GM12878 (cell line): Measurements from ENCODE around the gene RAPGEF1. TPM values are rescaled to one million over a fixed set of nuclear protein-coding genes. Genes with fewer than 3 reads are reported as not detected.

Experiments
- ATAC-seq: fragments of 200-7000 bp; cut with Tn5 transposase; 3 replicates; pipeline ENCODE4 v1.9.1; 2020; ENCODE audit warnings: mild to moderate bottlenecking, moderate library complexity
- BruUV-seq: library from RNA; stranded (reverse); fragments of 400-500 nt; replicated peaks from 2 replicates; lab custom pipeline; 2021; lab: Mats Ljungman, UMichigan
- CTCF ChIA-PET: fragments of 300-600 bp; sonication (Branson Sonifier 250); formaldehyde crosslinking; extraction: SDS; loops from one replicate; lab custom pipeline; 2021; ENCODE audit warnings: inconsistent platforms; lab: Yijun Ruan, JAX
- POLR2A ChIA-PET: fragments of 350-600 bp; formaldehyde crosslinking; extraction: SDS; loops from one replicate; lab custom pipeline; 2021; ENCODE audit warnings: inconsistent platforms; lab: Charles Lee
- RAD21 ChIA-PET: fragments of 300-600 bp; sonication (Branson Sonifier 250); formaldehyde crosslinking; loops from one replicate; lab custom pipeline; 2023; ENCODE audit warnings: antibody characterized with exemption; ENCODE audit not compliant: unreplicated experiment; lab: Charles Lee
- SMC1A ChIA-PET: fragments of 300-600 bp; sonication (Branson Sonifier 250); formaldehyde crosslinking; loops from one replicate; lab custom pipeline; 2023; ENCODE audit not compliant: unreplicated experiment, uncharacterized antibody; lab: Charles Lee
- DNase-seq: peaks from one replicate; pipeline ENCODE4 v3.0.0-alpha.2; 2011; ENCODE audit warnings: low read depth, low spot score
- FAIRE-seq: peaks from 3 replicates; lab custom pipeline; 2011; peaks lifted over from hg19 to GRCh38; lab: Jason Lieb, UNC
- H2AFZ ChIP-seq: 2 replicates; pipeline ENCODE4 v1.6.0; 2011; ENCODE audit warnings: low read depth, low read length, control low read depth; ENCODE audit not compliant: control insufficient read depth
- H3K27ac ChIP-seq: 2 replicates; pipeline ENCODE4 v1.5.1; 2011; ENCODE audit warnings: control low read depth; ENCODE audit not compliant: control insufficient read depth, insufficient read depth
- H3K27me3 ChIP-seq, 2 experiments: replicated peaks in 1 of 2; 2 replicates each; pipeline versions ENCODE4 v1.6.0 to v1.6.1; 2011; ENCODE audit warnings: low read length in 1 of 2; ENCODE audit not compliant: control insufficient read depth in 2 of 2, insufficient read depth in 2 of 2
- H3K36me3 ChIP-seq, 2 experiments: 2 replicates each; pipeline ENCODE4 v1.5.1; 2011; ENCODE audit warnings: low read length in 1 of 2; ENCODE audit not compliant: control insufficient read depth in 2 of 2, insufficient read depth in 2 of 2
- H3K4me1 ChIP-seq: 2 replicates; pipeline ENCODE4 v1.6.1; 2011; ENCODE audit warnings: mild to moderate bottlenecking, low read length, moderate library complexity, mixed read lengths; ENCODE audit not compliant: control insufficient read depth, insufficient read depth
- H3K4me2 ChIP-seq: 2 replicates; pipeline ENCODE4 v1.6.0; 2011; ENCODE audit warnings: control low read depth; ENCODE audit not compliant: control insufficient read depth, insufficient read depth
- H3K4me3 ChIP-seq: fragments of 200-600 bp; sonication (generic); 2 replicates; pipeline ENCODE4 v1.5.1; 2016
- H3K79me2 ChIP-seq: 2 replicates; pipeline ENCODE4 v1.6.0; 2011; ENCODE audit warnings: low read length; ENCODE audit not compliant: control insufficient read depth, insufficient read depth
- H3K9ac ChIP-seq: 2 replicates; pipeline ENCODE4 v1.8.0; 2011; ENCODE audit warnings: low read length, control low read depth, mixed read lengths; ENCODE audit not compliant: control insufficient read depth, insufficient read depth
- H3K9me3 ChIP-seq: replicated peaks from 3 replicates; pipeline ENCODE4 v1.5.1; 2011; ENCODE audit warnings: mild to moderate bottlenecking, low read length; ENCODE audit not compliant: control insufficient read depth, insufficient read depth
- H4K20me1 ChIP-seq: 2 replicates; pipeline ENCODE4 v1.6.0; 2011; ENCODE audit not compliant: control insufficient read depth, insufficient read depth
- CBX5 ChIP-seq: sonication (generic); IDR thresholded peaks from 2 replicates; pipeline ENCODE4 v1.6.1; 2016; ENCODE audit warnings: low read depth, moderate library complexity, mild to moderate bottlenecking, inconsistent platforms
- CEBPB ChIP-seq, 2 experiments: fragments of 150-350 bp in 1 of 2; IDR thresholded peaks; 2 replicates each; pipeline ENCODE4 v1.6.1; 2012 to 2014; ENCODE audit warnings: low read depth in 2 of 2, low read length in 2 of 2, borderline replicate concordance in 1 of 2, inconsistent platforms in 1 of 2
- EZH2 ChIP-seq: IDR thresholded peaks from 2 replicates; pipeline ENCODE4 v1.6.1; 2012; ENCODE audit warnings: low read depth, mild to moderate bottlenecking, control low read depth, inconsistent platforms, low read length, borderline replicate concordance; ENCODE audit not compliant: control insufficient read depth
- KAT2A ChIP-seq: conservative IDR thresholded peaks from 2 replicates; pipeline ENCODE4 v1.6.1; 2011; ENCODE audit warnings: low read depth, low read length; ENCODE audit not compliant: control insufficient read depth
- KLF5 ChIP-seq: fragments of 450-650 bp; IDR thresholded peaks from 2 replicates; pipeline ENCODE4 v1.6.1; 2014; ENCODE audit warnings: mild to moderate bottlenecking; ENCODE audit not compliant: partially characterized antibody
- NFXL1 ChIP-seq: fragments of 450-650 bp; IDR thresholded peaks from 2 replicates; pipeline ENCODE4 v1.6.1; 2017; ENCODE audit warnings: antibody characterized with exemption, mild to moderate bottlenecking, borderline replicate concordance
- PML ChIP-seq: IDR thresholded peaks from 2 replicates; pipeline ENCODE4 v1.6.1; 2012; ENCODE audit warnings: low read length, inconsistent platforms
- RAD51 ChIP-seq: fragments of 450-650 bp; IDR thresholded peaks from 2 replicates; pipeline ENCODE4 v1.6.1; 2016; ENCODE audit warnings: moderate library complexity, mild to moderate bottlenecking, inconsistent platforms
- RFX5 ChIP-seq: IDR thresholded peaks from 2 replicates; pipeline ENCODE4 v1.6.1; 2011; ENCODE audit warnings: low read depth, low read length, improper control_type of control experiment
- SMC3 ChIP-seq: IDR thresholded peaks from 2 replicates; pipeline ENCODE4 v1.6.1; 2011; ENCODE audit warnings: low read length, improper control_type of control experiment, borderline replicate concordance
- SP1 ChIP-seq: IDR thresholded peaks from one replicate; pipeline ENCODE4 v1.6.1; 2011; ENCODE audit warnings: low read depth, low read length
- SREBF1 ChIP-seq: IDR thresholded peaks from 2 replicates; pipeline ENCODE4 v1.6.1; 2012; ENCODE audit warnings: mild to moderate bottlenecking, low read length
- ZZZ3 ChIP-seq: IDR thresholded peaks from 2 replicates; pipeline ENCODE4 v1.6.1; 2011; ENCODE audit warnings: low read depth; ENCODE audit not compliant: control insufficient read depth, insufficient read length
- WGBS: methylation state at CpG from one replicate; pipeline ENCODE4 v1.1.6; 2016; ENCODE audit warnings: low lambda C conversion rate; ENCODE audit not compliant: insufficient replicate concordance, insufficient coverage; ENCODE audit errors: missing lambda C conversion rate; 5-methylcytosine and 5-hydroxymethylcytosine counted together
- in situ Hi-C: fragments of 300-500 bp; cut with MboI; formaldehyde crosslinking; loops from 9 replicates; pipeline ENCODE4 v1.14.3; 2018; ENCODE audit warnings: mixed read lengths
- intact Hi-C: fragments of 100-400 bp; cut with micrococcal nuclease; formaldehyde crosslinking; loops from one replicate; pipeline ENCODE4 v1.14.2; 2022; ENCODE audit not compliant: unreplicated experiment
- polyA plus RNA-seq, 11 experiments: library from polyadenylated mRNA; depleted of rRNA in 4 of 11; unstranded in 6 of 11; stranded (reverse) in 5 of 11; fragments of >200 nt; fragmentation: Nextera tagmentation in 4 of 11; fragmentation: Illumina TruSeq in 1 of 11; extraction: Ambion mirVana in 4 of 11; extraction: Trizol in 1 of 11; gene quantifications; 1 replicate in 1 of 11; 2 replicates in 10 of 11; pipeline versions ENCODE4 v1.2.1 to v1.2.3, GENCODE V29; 2011 to 2016; ENCODE audit warnings: inconsistent platforms in 2 of 11, missing spikeins in 2 of 11, low read depth in 1 of 11
- total RNA-seq, 4 experiments: library from RNA; depleted of rRNA in 3 of 4; stranded (reverse); fragments of >200 nt in 3 of 4; fragmentation: Illumina TruSeq in 1 of 4; extraction: Trizol in 1 of 4; gene quantifications; 2 replicates each; pipeline versions ENCODE4 v1.2.1 to v1.2.3, GENCODE V29; 2013 to 2021

Gene RAPGEF1
- total and polyA plus RNA-seq, 10 of the 15 experiments (the other 5 are each of a cell fraction or from before 2014, with no cell fraction given): 0.42 to 113 (median 45.9) TPM

GRCh38 chr9:131543141-131543540 is 196.7 kb downstream of the RAPGEF1 start:
- no peak for ATAC-seq
- SMC1A ChIA-PET: interaction anchor here (1.1 kb wide), 1 partner anchor 85 kb away, joined by 3 read pairs; no protein-coding TSS in a partner anchor
- Histone ChIP-seq H4K20me1 (no peaks in the 10 kb centered on the region), H3K27me3 (peaks cover 0 to 2% of the 10 kb centered on the region in 2 experiments; a peak in 2 of 4 replicates), H3K4me3 (no peak overlapping the region), H3K79me2 (no peaks in the 10 kb centered on the region), H2AFZ (no peak overlapping the region), H3K9me3 (peaks cover 15% of the 10 kb centered on the region), H3K9ac (no peak overlapping the region), H3K4me1 (no peaks in the 10 kb centered on the region), H3K36me3 (no peaks in the 10 kb centered on the region), H3K27ac (no peak overlapping the region), H3K4me2 (no peak overlapping the region)
- RAD21 ChIA-PET: no interaction called here
- no peak for TF ChIP-seq PML
- no peak for TF ChIP-seq ZZZ3
- no peak for TF ChIP-seq KLF5
- TF ChIP-seq CEBPB (IDR thresholded peaks at IDR 0.05; ENCODE audit: borderline replicate concordance in 1 of 2, low read depth in 2 of 2, low read length in 2 of 2): no peak
- TF ChIP-seq SMC3: no peak
- TF ChIP-seq CBX5: peak; percentile 81
- POLR2A ChIA-PET: no interaction called here
- 67% methylated on average over 6 of the region's 6 CpGs for WGBS
- BruUV-seq: no TSS peak
- CTCF ChIA-PET: no interaction called here
- FAIRE-seq: no peak
- DNase-seq: no peak
- in situ Hi-C loops: no loop called here
- intact Hi-C loops: no loop called here

- no peak for DNase-seq
- no peaks in the 10 kb centered on the region for H3K4me1 ChIP-seq
Observed at GRCh38 chr9:131539223-131539923, 200.5 kb downstream of the RAPGEF1 start.

More at GRCh38 chr9:131539223-131539923, 200.5 kb downstream of the RAPGEF1 start:
- H3K27ac ChIP-seq: no peak overlapping the region
- in situ Hi-C loops: no loop called here
- FAIRE-seq (no peak), ATAC-seq (no peak)
- no peaks in the 10 kb centered on the region for H4K20me1 ChIP-seq
- intact Hi-C loops: loop anchor here (10.0 kb wide), 1 partner anchor 205 kb away; the partner anchor contains the start of gene RAPGEF1
- no peak overlapping the region for H2AFZ ChIP-seq
- TF ChIP-seq NFXL1 (no peak), SREBF1 (no peak), EZH2 (no peak), KAT2A (no peak), SP1 (no peak), RFX5 (no peak), RAD51 (no peak)
- no peak overlapping the region for H3K4me2 ChIP-seq
- H3K9me3 ChIP-seq: peaks cover 8% of the 10 kb centered on the region
- H3K27me3 ChIP-seq: no peaks in the 10 kb centered on the region
- POLR2A ChIA-PET: no interaction called here
- CTCF ChIA-PET: no interaction called here
- no peaks in the 10 kb centered on the region for H3K36me3 ChIP-seq
- no peaks in the 10 kb centered on the region for H3K79me2 ChIP-seq
- H3K9ac ChIP-seq: no peak overlapping the region
- H3K4me3 ChIP-seq: no peak overlapping the region
- SMC1A ChIA-PET: interaction anchor here (0.6 kb wide), 1 partner anchor 32 kb away, joined by 3 read pairs; no protein-coding TSS in a partner anchor
- WGBS: 46% methylated on average over 7 of the region's 7 CpGs
- no TSS peak for BruUV-seq
- RAD21 ChIA-PET: interaction anchor here (0.7 kb wide), 1 partner anchor 1549 kb away, joined by 3 read pairs; no protein-coding TSS in a partner anchor
